ENCODE measurements around the gene SDK1.

SDK1 gene

GRCh38 chr7:4202154-4202736 is 901.2 kb downstream of the SDK1 start:
- in situ Hi-C loops (cut with MboI; ENCODE audit: low pct_unique_long_range_greater_than_20kb, low sequenced_read_pairs, unreplicated experiment) = no loop called here
- no peak for DNase-seq (ENCODE audit: low spot score)
- no peak for TF ChIP-seq CTCF (IDR thresholded peaks at IDR 0.05; ENCODE audit: extremely low read depth, insufficient read depth, missing control alignments)

- no peak for TF ChIP-seq CTCF (IDR thresholded peaks at IDR 0.05; ENCODE audit: extremely low read depth, insufficient read depth, missing control alignments)
- in situ Hi-C loops (cut with MboI; ENCODE audit: low pct_unique_long_range_greater_than_20kb, low sequenced_read_pairs, unreplicated experiment) = no loop called here
- no peak for DNase-seq (ENCODE audit: low spot score)
Measured at GRCh38 chr7:4202954-4203353, 901.9 kb downstream of the SDK1 start.

- TF ChIP-seq CTCF (IDR thresholded peaks at IDR 0.05; ENCODE audit: extremely low read depth, insufficient read depth, missing control alignments) = no peak
- DNase-seq (ENCODE audit: low spot score) = no peak
- in situ Hi-C loops (cut with MboI; ENCODE audit: low pct_unique_long_range_greater_than_20kb, low sequenced_read_pairs, unreplicated experiment) = no loop called here
Measured at GRCh38 chr7:4203626-4204512, 902.8 kb downstream of the SDK1 start.

GRCh38 chr7:4204513-4205165 is 903.6 kb downstream of the SDK1 start:
- no peak for DNase-seq (ENCODE audit: low spot score)
- TF ChIP-seq CTCF (IDR thresholded peaks at IDR 0.05; ENCODE audit: extremely low read depth, insufficient read depth, missing control alignments) = no peak
- in situ Hi-C loops (cut with MboI; ENCODE audit: low pct_unique_long_range_greater_than_20kb, low sequenced_read_pairs, unreplicated experiment) = no loop called here

DNA sequence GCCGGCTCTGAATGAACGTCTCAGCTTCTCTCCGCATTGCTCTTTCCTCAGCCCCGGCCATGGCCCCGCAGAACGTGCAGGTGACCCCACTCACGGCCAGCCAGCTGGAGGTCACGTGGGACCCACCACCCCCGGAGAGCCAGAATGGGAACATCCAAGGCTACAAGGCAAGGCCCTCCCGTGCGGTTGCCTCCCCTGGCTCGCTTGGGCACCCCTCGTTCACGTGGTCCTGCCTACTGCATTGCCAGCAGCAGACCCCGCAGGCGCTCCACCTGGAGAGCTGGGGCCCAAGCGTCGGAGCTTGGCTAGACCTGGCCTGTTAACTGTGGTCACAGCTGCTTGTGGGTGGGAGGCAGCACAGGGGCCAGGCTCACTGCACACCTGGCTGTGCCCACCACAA is 904.8 kb downstream of the SDK1 start:
- DNase-seq (ENCODE audit: low spot score) = no peak
- in situ Hi-C loops (cut with MboI; ENCODE audit: low pct_unique_long_range_greater_than_20kb, low sequenced_read_pairs, unreplicated experiment) = no loop called here
- TF ChIP-seq CTCF (IDR thresholded peaks at IDR 0.05; ENCODE audit: extremely low read depth, insufficient read depth, missing control alignments) = no peak

DNA sequence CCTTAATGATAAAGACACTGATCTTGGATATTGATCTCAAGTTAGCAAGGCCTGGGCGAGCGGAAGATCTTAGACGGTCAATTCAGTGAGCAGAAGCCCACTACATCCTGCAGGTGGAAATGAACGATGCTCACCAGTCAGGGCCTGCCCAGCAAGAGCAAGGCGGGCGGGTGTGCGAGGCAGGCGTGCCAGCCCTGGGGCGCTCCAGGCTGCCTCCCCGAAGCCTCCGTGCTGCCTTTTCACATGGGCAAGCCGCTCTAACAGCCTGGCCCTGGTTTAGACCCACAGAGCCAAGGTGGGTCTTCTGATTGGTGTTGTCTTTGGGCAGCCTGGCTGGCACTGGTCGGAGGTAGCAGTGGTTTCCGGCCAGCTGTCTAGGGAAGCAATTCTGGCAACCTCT is 906.0 kb downstream of the SDK1 start:
- in situ Hi-C loops (cut with MboI; ENCODE audit: low pct_unique_long_range_greater_than_20kb, low sequenced_read_pairs, unreplicated experiment) = no loop called here
- DNase-seq (ENCODE audit: low spot score) = no peak
- TF ChIP-seq CTCF (IDR thresholded peaks at IDR 0.05; ENCODE audit: extremely low read depth, insufficient read depth, missing control alignments) = no peak
